D341Med (cell line): Measurements from ENCODE around the gene PALM3.

Experiments used
- DNase-seq: peaks from one replicate; pipeline ENCODE4 v3.0.0; 2012; ENCODE audit warnings: low spot score

The PALM3 gene

DNA sequence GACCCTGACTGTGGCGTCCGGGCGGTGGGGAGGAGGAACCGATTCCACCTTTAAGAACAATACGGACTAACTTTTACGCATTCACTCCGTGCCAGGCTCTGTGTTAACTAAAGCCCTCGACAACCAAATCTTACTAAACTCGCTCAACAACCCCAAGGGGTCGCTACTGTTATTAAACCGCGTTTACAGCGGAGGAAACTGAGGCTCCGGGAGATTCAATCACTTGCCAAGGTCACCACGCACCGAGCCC, 27.5 kb upstream of the PALM3 start:
- no peak for DNase-seq

GRCh38 chr19:14088634-14089411, 26.9 kb upstream of the PALM3 start:
- DNase-seq = no peak

- DNase-seq = no peak
These were observed 24.2 kb upstream of the PALM3 start for GRCh38 chr19:14086098-14086497.

- DNase-seq = no peak
These were observed 23.6 kb upstream of the PALM3 start, which contains the start of gene C19orf67 for GRCh38 chr19:14085309-14085995. Gene C19orf67, minus strand, starts transcription at chr19:14085783. Its CDS starts 156 bp downstream, at chr19:14085627.

DNA sequence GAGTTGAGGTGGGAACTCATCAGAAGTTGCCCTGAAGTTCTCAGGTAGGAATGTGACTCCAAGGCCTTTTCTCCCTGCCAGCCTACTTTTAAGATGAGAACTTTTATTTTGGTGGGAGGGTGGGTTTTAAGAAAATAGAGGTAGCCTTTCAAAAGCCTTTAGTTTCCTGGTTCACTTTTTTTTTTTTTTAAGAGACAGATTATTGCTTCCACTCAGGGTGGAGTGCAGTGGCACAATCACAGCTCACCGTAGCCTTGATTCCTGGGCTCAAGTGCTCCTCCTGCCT, 20.7 kb upstream of the PALM3 start:
- DNase-seq = no peak

- no peak for DNase-seq
These were observed 20.2 kb upstream of the PALM3 start for GRCh38 chr19:14081797-14082674.

GRCh38 chr19:14080887-14081796, 19.3 kb upstream of the PALM3 start:
- DNase-seq = peak; percentile 92

DNA sequence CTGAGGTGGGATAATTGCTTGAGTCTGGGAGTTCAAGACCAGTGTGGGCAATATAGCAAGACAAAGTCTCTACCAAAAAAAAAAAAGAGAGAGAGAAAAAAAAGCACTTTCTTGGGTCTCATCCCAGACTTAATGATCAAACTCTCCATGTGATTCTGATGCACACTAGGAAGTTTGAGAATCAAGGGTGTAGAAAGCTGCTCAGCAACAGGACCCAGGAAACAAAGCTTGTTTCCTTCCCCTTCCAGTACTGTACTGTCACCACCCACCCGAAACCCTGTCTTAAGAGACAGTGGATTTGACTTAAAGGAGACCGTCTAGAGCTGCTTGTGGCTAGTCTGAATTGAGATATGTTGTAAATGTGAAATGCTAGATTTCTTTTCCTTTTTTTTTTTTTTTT, 16.5 kb upstream of the PALM3 start:
- no peak for DNase-seq

DNA sequence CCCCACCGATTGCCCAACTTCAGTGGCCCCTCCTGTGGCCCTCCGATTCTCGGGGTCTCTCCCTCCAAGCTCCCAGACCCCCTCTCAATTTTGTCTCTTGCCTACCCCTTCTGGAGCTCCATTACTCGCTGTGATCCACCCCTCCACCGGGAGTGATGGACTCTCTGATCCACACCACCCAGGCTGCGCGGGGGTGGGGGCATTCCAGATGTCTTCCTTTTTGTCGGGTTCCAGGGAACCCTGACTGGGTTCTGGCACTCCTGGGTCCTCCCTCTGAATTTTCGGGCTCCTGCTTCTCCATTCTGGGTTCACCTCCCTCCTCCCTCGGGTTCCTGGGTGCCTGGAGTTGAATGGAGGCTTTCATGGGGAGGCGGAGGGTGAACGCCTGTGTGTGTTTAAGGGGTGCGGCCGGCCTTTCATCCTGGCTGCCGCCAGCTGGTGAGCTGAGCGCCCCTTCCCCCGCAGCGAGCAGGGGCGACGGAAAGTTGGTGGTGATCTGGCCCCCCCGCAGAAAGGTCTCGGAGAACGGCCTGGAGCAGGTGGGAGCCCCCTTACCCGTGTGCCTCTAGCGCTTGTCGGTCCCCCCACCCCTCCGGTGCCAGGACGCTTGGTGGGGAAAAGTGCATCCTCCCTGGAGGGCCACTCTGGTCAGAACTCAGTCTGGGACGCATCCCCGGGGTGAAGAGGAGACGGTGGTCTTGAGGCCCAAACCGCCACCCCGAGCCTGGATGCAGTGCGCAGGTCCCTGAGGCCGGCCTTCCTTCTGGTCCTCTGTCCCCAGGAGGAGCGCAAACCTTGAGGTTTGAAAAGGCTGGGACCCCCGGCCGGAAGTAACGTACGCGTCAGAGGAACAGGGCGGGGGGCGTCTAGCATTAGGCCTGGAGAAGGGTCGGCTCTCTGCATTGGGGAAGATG, 12.3 kb upstream of the PALM3 start:
- no peak for DNase-seq

DNA sequence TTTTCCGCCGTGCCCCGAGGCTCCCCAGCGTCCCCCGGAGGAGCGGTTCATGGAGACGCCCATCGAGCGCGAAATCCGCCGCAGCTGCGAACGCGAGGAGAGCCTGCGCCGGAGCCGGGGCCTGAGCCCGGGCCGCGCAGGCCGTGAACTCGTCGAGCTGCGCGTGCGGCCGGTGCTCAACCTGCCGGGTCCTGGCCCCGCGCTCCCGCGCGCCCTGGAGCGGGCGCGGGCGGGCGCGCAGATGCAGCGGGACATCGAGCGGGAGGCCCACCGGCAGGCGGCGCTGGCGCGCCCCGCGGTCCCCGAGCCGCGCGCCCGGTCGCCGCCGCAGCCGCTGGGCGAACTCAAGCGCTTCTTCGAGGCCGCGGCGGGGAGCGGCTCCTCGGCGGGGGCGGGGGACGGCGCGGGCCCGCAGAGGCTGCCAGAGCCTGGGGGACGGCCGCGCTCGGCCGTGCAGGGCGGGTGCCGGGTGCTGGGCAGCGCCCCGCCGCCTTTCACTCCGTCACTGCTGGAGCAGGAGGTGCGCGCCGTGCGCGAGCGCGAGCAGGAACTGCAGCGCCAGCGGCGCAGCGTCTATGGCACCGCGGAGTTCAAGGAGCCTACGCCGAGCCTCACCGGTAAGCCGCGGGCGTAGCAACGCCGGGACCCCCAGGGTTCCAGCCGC, 11.5 kb upstream of the PALM3 start:
- DNase-seq = peak; percentile 93

DNA sequence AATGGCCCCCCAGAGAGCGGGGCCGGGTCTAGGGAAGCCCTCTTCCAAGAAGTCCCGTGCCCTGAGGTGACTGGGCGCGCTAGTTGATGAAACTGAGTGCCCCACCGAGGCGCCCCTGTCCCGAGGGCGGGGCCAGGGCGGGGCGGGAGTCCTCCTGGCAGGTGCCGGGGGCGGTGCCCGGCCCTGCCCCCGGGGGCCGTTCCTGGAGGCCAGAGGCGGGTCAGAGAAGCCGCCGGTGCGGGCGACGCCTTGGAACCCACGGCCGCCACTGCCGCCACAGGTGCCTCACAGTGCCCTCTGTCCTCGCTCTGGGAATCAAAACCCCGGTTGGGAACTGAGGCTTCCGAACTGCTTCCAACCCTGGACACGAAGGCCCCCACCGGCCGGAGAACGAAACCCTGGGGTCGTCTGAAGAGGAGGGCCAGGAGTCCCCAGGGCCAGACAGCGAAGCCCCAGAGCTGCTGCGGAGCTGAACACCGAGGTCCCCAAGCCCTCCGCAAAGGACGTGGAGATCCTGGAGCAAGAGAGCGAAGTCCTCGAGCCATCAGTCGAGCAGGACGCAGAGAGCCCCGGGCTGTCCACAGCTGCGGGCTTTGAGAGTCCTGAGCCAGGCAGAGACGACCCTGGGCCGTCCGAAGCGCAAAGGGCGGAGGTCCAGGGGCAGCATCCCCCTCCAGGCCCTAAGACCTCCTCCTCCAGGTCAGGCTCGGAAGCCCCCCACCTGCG, 10.8 kb upstream of the PALM3 start, which contains the start of gene MISP3:
Gene MISP3, plus strand, starts transcription at position 252 of the 726 bp plus-strand sequence. CDS start 524 bp downstream, outside the sequence.
- DNase-seq = no peak

GRCh38 chr19:14070268-14071050, 8.6 kb upstream of the PALM3 start:
- DNase-seq = no peak

GRCh38 chr19:14066134-14066533, 4.3 kb upstream of the PALM3 start:
- DNase-seq = no peak

GRCh38 chr19:14063105-14063504, 1.2 kb upstream of the PALM3 start:
- DNase-seq = no peak

GRCh38 chr19:14062558-14062855, 631 bp upstream of the PALM3 start:
- DNase-seq = no peak

GRCh38 chr19:14061081-14061749, 661 bp downstream of the PALM3 start:
- DNase-seq = no peak

- DNase-seq = no peak
These were observed 2.2 kb downstream of the PALM3 start for GRCh38 chr19:14059652-14060155.

GRCh38 chr19:14059093-14059480, 2.8 kb downstream of the PALM3 start:
- peak; percentile 80 for DNase-seq
